ENCODE measurements around the gene TSC2. TPM values are rescaled to one million over a fixed set of nuclear protein-coding genes. Genes with fewer than 3 reads are reported as not detected.
A peak's percentile ranks its signal among the peaks of the same experiment; 100 is the strongest.

TSC2 gene
- total and polyA plus RNA-seq, 2 experiments from 2014 or later: 41.8 to 78.7 TPM

GRCh38 chr16:2092256-2092620, 44.5 kb downstream of the TSC2 start:
- 86% methylated on average over 16 of the region's 16 CpGs for WGBS (ENCODE audit: low lambda C conversion rate, missing lambda C conversion rate)
- Histone ChIP-seq H2AFZ (no peak overlapping the region), H4K20me1 (ENCODE audit: insufficient read depth, poor library complexity, severe bottlenecking) (peaks cover 7% of the 10 kb centered on the region), H3K4me3 (no peak overlapping the region), H3K27me3 (no peaks in the 10 kb centered on the region), H3K9me2 (replicated peaks; ENCODE audit: insufficient read depth) (no peaks in the 10 kb centered on the region), H3K36me3 (replicated peaks; ENCODE audit: insufficient read depth, low read depth) (no peaks in the 10 kb centered on the region), H3K9me3 (ENCODE audit: low read depth) (no peaks in the 10 kb centered on the region), H3K79me2 (no peaks in the 10 kb centered on the region), H3K27ac (peak overlapping the region; percentile 65), H3K4me1 (ENCODE audit: insufficient read depth) (peaks cover 9% of the 10 kb centered on the region), H3K4me2 (peak overlapping the region; percentile 81)
- TF ChIP-seq CTCF (IDR thresholded peaks at IDR 0.05; ENCODE audit: poor library complexity) (no peak), EZH2phosphoT487 (IDR thresholded peaks at IDR 0.05; ENCODE audit: low read depth, severe bottlenecking, unreplicated experiment) (no peak), EZH2 (IDR thresholded peaks at IDR 0.05; ENCODE audit: borderline replicate concordance) (no peak)
- DNase-seq (ENCODE audit: low spot score): peak; percentile 37

- H3K4me1 ChIP-seq (ENCODE audit: insufficient read depth): peaks cover 9% of the 10 kb centered on the region
- TF ChIP-seq EZH2 (IDR thresholded peaks at IDR 0.05; ENCODE audit: borderline replicate concordance) (no peak), CTCF (IDR thresholded peaks at IDR 0.05; ENCODE audit: poor library complexity) (no peak), EZH2phosphoT487 (IDR thresholded peaks at IDR 0.05; ENCODE audit: low read depth, severe bottlenecking, unreplicated experiment) (no peak)
- DNase-seq (ENCODE audit: low spot score): peak; percentile 5
- no peak overlapping the region for H3K27ac ChIP-seq
- H3K27me3 ChIP-seq: no peaks in the 10 kb centered on the region
- H3K9me3 ChIP-seq (ENCODE audit: low read depth): no peaks in the 10 kb centered on the region
- WGBS (ENCODE audit: low lambda C conversion rate, missing lambda C conversion rate): 100% methylated on average over 13 of the region's 13 CpGs
- no peaks in the 10 kb centered on the region for H3K9me2 ChIP-seq (replicated peaks; ENCODE audit: insufficient read depth)
- no peak overlapping the region for H3K4me2 ChIP-seq
- no peak overlapping the region for H3K4me3 ChIP-seq
- H3K36me3 ChIP-seq (replicated peaks; ENCODE audit: insufficient read depth, low read depth): no peaks in the 10 kb centered on the region
- H3K79me2 ChIP-seq: no peaks in the 10 kb centered on the region
- no peak overlapping the region for H2AFZ ChIP-seq
- peaks cover 7% of the 10 kb centered on the region for H4K20me1 ChIP-seq (ENCODE audit: insufficient read depth, poor library complexity, severe bottlenecking)
These were observed 45.1 kb downstream of the TSC2 start for GRCh38 chr16:2092866-2093265.

GRCh38 chr16:2093793-2094192, 46.0 kb downstream of the TSC2 start:
- H3K4me1 ChIP-seq (ENCODE audit: insufficient read depth): peaks cover 9% of the 10 kb centered on the region
- no peaks in the 10 kb centered on the region for H3K9me3 ChIP-seq (ENCODE audit: low read depth)
- no peaks in the 10 kb centered on the region for H3K79me2 ChIP-seq
- WGBS (ENCODE audit: low lambda C conversion rate, missing lambda C conversion rate): 96% methylated on average over 13 of the region's 15 CpGs
- no peak overlapping the region for H3K27ac ChIP-seq
- DNase-seq (ENCODE audit: low spot score): peak; percentile 3
- no peaks in the 10 kb centered on the region for H3K27me3 ChIP-seq
- TF ChIP-seq EZH2phosphoT487 (IDR thresholded peaks at IDR 0.05; ENCODE audit: low read depth, severe bottlenecking, unreplicated experiment): no peak
- TF ChIP-seq EZH2 (IDR thresholded peaks at IDR 0.05; ENCODE audit: borderline replicate concordance): no peak
- no peak for TF ChIP-seq CTCF (IDR thresholded peaks at IDR 0.05; ENCODE audit: poor library complexity)
- H4K20me1 ChIP-seq (ENCODE audit: insufficient read depth, poor library complexity, severe bottlenecking): peaks cover 7% of the 10 kb centered on the region
- no peak overlapping the region for H3K4me2 ChIP-seq
- H3K9me2 ChIP-seq (replicated peaks; ENCODE audit: insufficient read depth): no peaks in the 10 kb centered on the region
- no peaks in the 10 kb centered on the region for H3K36me3 ChIP-seq (replicated peaks; ENCODE audit: insufficient read depth, low read depth)
- no peak overlapping the region for H2AFZ ChIP-seq
- no peak overlapping the region for H3K4me3 ChIP-seq

Data from hepatocyte (in vitro differentiated cells).